AG04449 (cell line): ENCODE data around the gene SHROOM2.

Source experiments
- CTCF ChIA-PET: fragments of 350-600 bp; formaldehyde crosslinking; extraction: SDS; loops from one replicate; lab custom pipeline; 2021; ENCODE audit warnings: antibody characterized with exemption; lab: Yijun Ruan, JAX
- POLR2A ChIA-PET: fragments of 400-600, 350-600 bp; formaldehyde crosslinking; extraction: SDS; loops from one replicate; lab custom pipeline; 2020; ENCODE audit warnings: antibody characterized with exemption, inconsistent platforms; lab: Yijun Ruan, JAX
- DNase-seq: peaks from one replicate; pipeline ENCODE4 v3.0.0-alpha.2; 2010; ENCODE audit warnings: low read depth, low spot score
- H3K4me3 ChIP-seq: 2 replicates; pipeline ENCODE4 v1.5.1; 2011; ENCODE audit warnings: low read depth, mild to moderate bottlenecking, control low read depth, low read length
- CTCF ChIP-seq: IDR thresholded peaks from one replicate; pipeline ENCODE4 v1.5.1; 2011; ENCODE audit warnings: mild to moderate bottlenecking, moderate library complexity, low read length, control low read depth, inconsistent platforms; ENCODE audit not compliant: insufficient read depth; ENCODE audit errors: missing control alignments

Gene SHROOM2

GRCh38 chrX:9784332-9784731, 1.9 kb upstream of the SHROOM2 start:
- no peak overlapping the region for H3K4me3 ChIP-seq
- no peak for TF ChIP-seq CTCF
- POLR2A ChIA-PET, result no interaction called here
- CTCF ChIA-PET, result no interaction called here
- DNase-seq, result no peak

DNA sequence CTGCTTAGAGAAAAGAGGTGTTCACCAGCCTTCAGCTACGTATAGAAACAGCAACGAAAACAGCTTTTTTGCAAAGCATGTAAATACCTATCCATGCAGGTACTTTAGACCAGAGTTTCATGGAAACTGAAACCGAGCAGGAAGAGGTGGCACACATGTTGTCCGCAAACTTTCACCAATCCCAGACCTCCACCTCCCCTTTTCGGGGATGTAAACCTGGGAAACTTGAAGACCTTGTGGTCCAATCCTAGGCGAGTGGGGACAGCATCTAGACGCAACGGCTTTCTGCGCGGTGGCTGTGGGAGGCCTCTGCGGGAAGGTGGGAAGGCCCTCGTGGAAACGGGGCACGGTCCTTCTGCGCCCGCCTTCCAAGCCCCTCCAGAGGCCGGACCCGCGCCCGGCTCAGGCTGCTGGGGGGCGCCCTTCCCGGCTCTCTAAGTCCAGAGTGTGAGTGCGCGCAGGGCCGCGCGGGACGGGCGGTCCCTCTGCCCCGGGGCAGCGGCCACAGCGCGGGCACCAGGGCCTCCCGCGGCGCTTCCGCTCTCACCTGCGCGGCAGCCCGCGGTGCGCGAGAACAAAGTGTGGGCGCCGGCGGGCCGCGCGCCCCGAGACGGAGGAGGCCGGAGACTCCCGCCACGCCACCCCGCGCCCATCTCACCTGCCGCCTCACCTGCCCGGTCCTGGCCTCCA, 830 bp upstream of the SHROOM2 start:
- DNase-seq, result no peak
- no peak for TF ChIP-seq CTCF
- CTCF ChIA-PET, result no interaction called here
- POLR2A ChIA-PET, result no interaction called here
- H3K4me3 ChIP-seq, result no peak overlapping the region; the same call in 1 of the 2 replicates

DNA sequence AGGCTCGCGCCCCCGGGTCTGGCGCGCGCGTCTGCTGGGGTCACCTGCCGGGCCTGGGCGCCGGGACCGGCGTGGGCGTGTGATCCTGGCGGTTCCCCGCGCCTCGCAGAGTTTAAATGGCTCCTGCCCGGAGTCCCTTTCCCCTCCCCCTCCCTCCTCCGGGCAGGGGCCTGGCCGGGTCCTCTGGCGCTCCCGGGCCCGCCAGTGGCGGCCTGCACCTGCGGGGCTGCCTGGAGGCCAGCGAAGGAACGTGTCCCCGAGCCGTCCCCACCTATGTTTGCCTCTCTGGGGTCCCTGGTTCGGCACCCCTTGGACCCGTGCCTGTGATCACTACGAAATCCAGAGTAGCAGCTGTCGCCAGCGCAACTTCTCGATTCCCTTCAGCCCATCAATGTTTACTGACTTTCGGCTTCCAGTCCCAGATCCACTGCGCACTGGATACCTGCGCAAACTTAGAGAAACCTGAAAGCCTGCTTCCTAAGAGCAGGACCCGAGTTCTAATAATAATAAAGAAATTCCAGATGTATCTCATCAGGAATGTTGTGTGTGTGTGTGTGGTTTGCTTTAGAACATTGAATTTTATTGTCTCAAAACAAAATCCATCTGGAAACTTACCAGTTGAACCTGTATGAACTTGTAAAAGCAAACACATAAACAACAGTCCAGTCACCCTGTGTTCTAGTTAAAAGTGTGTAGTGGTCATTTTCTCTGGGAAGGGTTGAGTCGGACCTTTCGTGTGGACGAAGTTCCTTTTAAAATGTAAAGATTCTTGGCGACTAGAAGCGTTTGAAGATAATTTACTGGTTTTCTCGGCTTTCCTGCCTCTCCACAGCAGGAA, 788 bp downstream of the SHROOM2 start:
- TF ChIP-seq CTCF, result no peak
- no peak for DNase-seq
- POLR2A ChIA-PET, result no interaction called here
- H3K4me3 ChIP-seq, result peak overlapping the region; percentile 3; the same call in 1 of the 2 replicates
- CTCF ChIA-PET, result no interaction called here

DNA sequence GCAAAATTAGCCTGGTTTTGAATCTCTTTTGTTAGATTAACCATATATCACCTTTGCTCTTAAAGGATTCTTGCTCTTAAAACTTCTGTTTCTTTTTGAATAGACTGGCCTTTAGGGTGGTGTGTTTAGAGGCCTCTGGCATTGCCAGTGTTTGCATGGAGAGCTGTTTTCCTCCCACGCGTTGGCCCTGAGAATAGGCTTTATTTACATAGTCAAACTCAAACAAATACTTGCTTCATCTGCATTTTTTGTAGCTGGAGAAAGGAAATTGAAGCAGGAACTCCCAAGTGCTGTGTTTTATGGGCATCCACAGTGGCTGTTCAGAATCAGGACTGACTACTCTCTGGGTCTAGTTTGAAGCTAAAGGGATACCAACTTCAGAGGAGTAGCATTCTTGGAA, 2.7 kb downstream of the SHROOM2 start:
- CTCF ChIA-PET, result no interaction called here
- TF ChIP-seq CTCF, result no peak
- POLR2A ChIA-PET, result no interaction called here
- DNase-seq, result no peak
- H3K4me3 ChIP-seq, result no peak overlapping the region

GRCh38 chrX:9789555-9789954, 3.3 kb downstream of the SHROOM2 start:
- CTCF ChIA-PET, result no interaction called here
- DNase-seq, result no peak
- POLR2A ChIA-PET, result no interaction called here
- H3K4me3 ChIP-seq, result no peak overlapping the region
- no peak for TF ChIP-seq CTCF

DNA sequence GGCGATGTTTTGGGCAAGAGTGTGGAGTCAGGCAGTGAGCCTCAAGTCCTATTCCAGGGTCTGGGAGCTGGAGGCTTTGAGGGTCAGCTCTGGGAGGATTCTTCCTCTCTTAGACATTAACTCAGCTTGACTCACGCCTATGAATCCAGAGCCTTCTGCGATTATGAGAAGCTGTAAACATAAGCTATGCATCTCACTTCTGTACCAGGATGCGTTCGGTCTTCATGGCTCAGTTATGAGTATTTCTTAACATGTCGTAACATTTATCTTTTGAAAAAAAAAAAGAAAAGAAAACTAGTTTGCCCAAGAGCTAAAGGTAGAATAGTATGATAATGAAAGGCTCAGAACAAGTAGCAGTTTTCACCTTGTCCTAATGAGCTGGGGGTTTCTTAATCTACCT, 4.6 kb downstream of the SHROOM2 start:
- no peak for TF ChIP-seq CTCF
- DNase-seq, result no peak
- ChIA-PET CTCF (no interaction called here), POLR2A (no interaction called here)
- H3K4me3 ChIP-seq, result no peak overlapping the region
